Measurements from ENCODE around the gene MEGF6.

Gene MEGF6

DNA sequence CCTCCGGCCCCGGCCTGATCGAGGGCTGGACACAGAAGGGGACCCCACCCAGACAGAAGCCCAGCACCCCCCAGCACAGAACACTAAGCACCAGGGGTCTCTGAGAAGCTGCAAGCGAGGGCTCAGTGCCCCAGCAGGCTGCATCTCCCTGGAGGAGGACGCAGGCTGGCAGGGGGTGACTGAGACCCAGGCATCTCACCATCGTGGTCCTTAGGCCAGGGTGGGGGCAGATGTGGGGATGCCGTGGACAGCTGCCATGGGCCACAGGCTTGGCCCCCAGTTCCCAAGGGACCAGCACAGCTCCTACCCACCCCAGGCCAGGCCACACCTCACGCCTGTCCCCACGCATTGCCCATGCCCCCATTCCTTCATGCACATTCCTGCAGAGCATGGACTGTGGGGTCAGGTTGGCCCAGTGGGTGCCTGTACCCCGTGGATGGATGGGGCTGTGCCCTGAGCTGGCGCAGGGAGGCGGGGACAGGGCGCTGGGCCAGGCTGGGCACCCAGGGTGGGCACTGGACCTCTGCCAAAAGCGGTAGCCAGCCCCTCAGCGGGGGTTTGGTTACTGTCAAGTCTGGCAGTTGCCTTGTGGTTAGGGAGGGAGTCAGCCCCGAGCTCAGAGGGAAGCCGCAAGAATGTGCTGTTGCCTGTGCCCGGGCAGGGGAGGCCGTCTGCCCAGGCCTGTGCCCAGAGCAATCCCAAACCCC lies 95.4 kb downstream of the MEGF6 start:
- DNase-seq, result no peak

- no peak for DNase-seq
Measured at GRCh38 chr1:3515272-3515671, 96.0 kb downstream of the MEGF6 start.

DNA sequence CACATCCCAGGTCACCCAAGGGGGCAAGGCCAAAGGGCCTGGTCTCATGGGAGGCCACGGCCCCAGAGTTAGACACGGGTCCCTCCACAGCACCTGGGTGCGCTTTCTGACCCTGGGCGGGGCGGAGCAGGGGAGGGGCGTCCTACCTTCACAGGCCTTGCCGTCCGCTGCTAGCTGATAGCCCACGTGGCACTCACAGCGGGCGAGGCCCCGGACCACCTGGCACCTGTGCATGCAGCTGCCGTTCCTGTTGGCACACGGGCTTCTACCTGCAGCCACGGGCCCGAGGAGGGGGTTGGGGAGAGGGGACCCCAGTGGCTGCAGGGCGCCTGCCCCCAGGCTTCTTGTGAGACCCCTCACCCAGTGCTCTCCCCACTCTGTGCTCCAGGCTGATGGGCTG lies 96.9 kb downstream of the MEGF6 start:
- no peak for DNase-seq

- DNase-seq, result no peak
Measured at GRCh38 chr1:3511856-3512255, 99.5 kb downstream of the MEGF6 start.

DNA sequence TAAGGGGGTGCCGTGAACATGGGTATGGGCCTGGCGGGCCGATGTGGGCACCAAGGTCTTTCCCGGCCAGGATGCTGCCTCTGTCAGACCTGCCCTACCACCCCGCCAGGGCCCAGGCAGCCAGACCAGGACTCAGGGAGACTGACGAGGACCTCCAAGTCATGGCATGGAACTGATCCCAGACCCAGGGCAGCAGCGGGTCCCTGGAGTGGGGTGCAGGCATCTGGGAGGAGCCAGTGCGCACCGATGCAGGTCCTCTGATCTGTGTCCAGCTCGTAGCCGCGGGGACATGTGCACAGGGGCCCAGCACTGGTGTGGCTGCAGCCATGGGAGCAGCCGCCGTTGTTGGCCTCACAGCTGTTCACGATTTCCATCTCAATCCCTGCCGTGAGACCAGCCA lies 100.0 kb downstream of the MEGF6 start:
- DNase-seq, result no peak

- DNase-seq, result no peak
Measured at GRCh38 chr1:3510956-3511250, 100.4 kb downstream of the MEGF6 start.

- no peak for DNase-seq
Measured at GRCh38 chr1:3510136-3510955, 101.0 kb downstream of the MEGF6 start.

- no peak for DNase-seq
Measured at GRCh38 chr1:3509721-3510120, 101.6 kb downstream of the MEGF6 start.

DNA sequence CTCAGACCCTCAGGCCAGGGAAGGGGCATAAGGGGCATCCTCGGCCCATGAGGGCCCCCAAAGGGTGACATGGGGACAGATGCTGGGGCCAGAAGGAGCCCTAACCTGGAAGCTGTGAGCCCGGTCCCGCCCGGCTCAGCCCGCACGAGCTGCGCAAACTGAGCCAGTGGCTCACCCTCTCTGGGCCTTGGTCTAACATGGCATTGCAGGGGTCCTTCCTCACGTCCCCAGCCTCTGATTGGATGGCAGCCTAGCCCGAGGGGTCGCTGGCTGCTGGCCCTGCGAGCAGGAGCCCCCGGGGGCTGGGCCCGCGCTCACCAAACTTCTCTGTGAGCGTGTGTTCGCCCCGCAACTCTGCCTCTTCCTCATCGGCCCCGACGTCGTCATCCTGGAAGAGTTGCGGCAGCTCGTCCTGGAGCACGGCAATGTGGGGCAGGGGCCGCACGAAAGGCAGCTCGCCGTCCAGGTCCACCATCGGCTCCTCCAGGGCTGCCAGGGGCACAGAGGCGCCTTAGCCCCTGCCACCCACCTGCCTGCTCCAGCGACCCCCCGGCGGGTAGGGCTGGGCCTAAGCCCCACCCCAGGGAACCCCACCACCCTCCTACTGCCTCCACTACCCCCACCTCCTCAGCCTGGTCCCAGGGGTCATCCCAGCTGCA lies 102.4 kb downstream of the MEGF6 start:
- DNase-seq, result no peak

DNA sequence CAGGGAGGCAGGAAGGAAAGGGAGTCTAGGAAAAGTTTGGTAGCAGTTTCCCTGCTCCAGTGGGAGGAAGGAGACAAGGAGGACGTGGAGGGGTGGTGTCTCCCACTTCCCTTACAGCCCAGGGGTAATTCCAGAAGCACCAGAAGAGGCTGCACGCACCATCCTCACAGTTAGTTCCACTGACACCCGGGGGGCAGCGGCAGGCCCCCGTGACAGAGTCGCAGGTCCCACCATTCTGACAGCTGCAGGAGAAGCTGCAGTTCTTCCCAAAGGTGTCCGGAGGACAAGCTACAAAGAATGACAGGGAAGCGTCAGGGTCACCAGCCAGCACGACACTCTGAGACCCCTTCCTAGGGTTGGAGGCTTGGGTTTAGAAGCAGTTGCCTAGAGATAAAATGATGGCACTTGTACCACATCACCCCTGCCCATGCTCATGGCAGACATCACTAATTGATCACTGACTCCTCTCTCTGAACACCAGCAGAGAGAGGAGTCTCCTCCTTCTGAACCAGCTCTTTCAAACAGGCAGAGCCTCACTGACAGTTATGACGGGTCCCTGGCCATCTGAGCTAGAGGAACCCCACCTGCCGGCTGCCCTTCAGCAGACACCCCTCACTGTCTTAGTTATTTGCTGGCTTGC lies 103.6 kb downstream of the MEGF6 start:
- DNase-seq, result no peak

- no peak for DNase-seq
Measured at GRCh38 chr1:3506943-3507342, 104.4 kb downstream of the MEGF6 start.

- no peak for DNase-seq
Measured at GRCh38 chr1:3506041-3506440, 105.3 kb downstream of the MEGF6 start.

- no peak for DNase-seq
Measured at GRCh38 chr1:3505161-3505560, 106.1 kb downstream of the MEGF6 start.

DNA sequence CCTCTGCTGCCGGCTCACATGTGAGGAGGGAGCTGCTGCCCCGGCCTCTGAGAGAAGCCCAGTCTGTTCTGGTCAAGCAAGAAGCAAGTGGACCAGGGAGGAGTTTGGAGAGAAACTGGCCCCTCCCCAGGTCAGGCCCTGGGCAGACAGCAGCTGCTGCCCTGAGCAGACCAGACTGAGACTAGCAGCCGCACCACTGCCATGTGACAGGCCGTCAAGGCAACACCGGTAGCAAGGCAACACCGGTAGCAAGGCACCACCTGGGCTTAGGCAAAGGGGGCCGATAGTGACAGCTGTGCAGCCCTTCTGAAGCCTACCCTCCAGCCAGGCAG lies 106.5 kb downstream of the MEGF6 start:
- DNase-seq, result no peak

GRCh38 chr1:3504151-3504821 lies 107.0 kb downstream of the MEGF6 start:
- DNase-seq, result no peak

GRCh38 chr1:3503525-3503886 lies 107.8 kb downstream of the MEGF6 start:
- DNase-seq, result no peak

- DNase-seq, result no peak
Measured at GRCh38 chr1:3502641-3503524, 108.4 kb downstream of the MEGF6 start.

DNA sequence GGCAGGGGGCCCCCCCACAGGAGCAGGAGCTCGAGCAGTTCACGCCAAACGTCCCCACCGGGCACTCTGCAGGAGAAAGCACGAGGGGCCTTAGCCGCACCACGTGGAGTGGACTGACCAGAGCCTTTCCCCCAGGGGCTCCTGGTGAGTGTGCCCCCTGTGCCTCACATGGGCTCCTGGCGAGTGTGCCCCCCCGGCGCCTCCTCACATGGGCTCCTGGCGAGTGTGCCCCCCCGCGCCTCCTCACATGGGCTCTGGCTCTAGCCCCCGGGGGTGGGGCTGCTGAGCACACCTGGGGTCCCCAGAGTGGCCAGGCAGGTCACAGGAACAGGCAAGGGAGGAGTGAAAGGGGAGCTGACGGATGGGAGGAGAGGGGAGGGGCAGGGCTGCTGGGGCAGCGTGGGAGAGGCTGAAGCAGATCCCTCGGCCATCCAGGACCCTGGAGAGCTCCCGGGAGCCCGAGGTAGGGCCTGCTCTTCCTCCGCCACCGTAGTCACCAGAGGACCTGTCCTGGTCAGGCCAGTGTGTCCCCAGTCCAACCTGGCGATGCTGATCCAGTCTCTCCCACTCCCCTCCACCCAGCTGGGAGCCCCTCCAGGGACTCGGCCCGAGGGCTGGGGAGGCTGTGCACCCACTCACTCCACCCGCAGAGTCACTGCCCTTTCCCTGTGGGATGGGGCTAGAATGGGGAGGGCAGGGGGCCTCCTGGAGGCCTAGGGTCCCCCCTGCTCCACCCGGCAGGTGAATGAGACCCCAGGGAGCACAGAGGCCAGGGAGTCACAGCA lies 109.3 kb downstream of the MEGF6 start:
- DNase-seq, result no peak

- DNase-seq, result no peak
Measured at GRCh38 chr1:3501437-3501836, 109.9 kb downstream of the MEGF6 start.

- DNase-seq, result no peak
Measured at GRCh38 chr1:3500265-3500835, 111.0 kb downstream of the MEGF6 start.

DNA sequence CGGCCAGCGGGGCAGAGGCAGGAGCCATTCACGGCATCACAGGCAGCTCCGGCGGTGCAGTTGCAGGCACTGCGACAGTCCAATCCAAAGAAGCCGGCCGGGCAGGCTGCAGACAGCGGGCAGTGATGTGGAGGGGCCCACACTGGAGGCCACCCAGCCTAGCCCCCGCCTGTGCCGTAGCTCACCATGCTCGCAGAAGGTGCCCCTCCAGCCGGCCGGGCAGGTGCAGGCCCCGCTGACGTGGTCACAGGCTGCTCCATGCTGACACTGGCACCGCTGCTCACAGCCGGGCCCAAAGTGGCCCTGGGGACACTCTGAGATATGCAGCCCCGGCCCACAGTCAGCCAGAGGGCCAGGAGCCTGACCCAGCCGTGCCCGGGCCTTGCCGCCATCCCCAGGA lies 111.7 kb downstream of the MEGF6 start:
- no peak for DNase-seq
